Anterior cingulate cortex (tissue), 58 donors: Measurements from ENCODE around the gene ZNF346.
"Not testable (repeated sequence)": the region's sequence is repeated elsewhere in the genome, so short reads cannot be mapped to it uniquely, and the experiment has no call there.

Experiments
- DNase-seq, 58 donors: peaks; one replicate each; lab custom pipeline; 2025; lab: John Stamatoyannopoulos, UW

ZNF346 gene

DNA sequence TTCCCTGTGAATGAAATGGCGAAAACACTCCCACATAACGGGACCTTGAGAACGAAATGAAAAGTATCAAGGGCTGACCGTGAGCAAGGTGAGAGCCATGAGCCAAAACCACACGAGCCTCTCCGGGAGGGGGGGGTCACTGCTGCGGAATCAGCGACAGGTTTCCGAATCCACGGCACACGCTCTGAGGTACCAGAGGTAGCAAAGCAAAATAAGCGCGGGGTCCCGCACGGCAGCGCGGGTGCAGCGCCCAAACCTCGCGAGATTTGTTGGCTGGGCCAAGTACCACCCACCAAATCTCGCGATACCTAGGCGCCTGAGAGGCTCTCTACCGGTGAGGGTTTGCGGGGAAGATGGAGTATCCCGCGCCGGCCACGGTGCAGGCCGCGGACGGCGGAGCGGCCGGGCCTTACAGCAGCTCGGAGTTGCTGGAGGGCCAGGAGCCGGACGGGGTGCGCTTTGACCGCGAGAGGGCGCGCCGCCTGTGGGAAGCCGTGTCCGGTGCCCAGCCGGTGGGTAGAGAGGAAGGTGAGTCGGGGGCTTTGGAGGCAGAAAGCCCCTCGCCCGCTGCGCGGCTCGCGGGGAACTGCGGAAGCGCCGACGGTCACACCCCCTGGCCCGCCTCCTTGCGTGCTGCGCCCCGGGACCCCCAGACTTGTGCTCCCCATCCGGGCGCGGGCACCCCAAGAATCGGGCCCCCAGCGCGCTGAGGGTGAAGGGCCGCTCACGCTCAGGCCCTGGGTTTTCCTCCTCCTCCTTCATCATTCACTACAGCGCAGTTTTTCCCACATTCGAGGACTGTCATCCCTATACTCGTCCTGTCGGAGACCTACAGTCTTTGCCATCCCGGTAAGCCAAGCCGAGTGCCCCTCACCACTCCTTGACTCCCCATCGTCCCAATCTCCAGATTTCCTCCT lies at the start of gene ZNF346:
Gene ZNF346 (plus strand): TSS at position 311 of the 917 bp plus-strand sequence. CDS start 43 bp downstream, at position 354.
- DNase-seq: peak; percentile 26 to 93 (median 77)

DNA sequence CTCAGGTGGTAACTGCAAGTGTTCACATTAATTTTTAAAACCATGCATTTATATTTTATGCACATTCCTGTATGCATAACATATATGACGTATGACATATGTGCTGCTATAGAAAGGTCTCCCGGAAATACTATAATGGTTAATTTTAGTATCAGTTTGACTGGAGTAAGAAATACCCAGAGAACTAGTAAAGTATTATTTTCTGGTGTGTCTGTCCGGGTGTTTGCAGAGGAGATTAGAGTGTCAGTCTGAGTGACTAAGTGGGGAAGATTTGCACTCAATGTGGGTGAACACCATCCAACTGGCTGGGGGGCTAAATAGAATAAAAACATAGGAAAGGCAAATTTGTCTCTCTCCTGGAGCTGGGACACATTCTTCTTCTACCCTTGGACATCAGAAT lies 42.8 kb upstream of the ZNF346 start:
- DNase-seq: no peak

DNA sequence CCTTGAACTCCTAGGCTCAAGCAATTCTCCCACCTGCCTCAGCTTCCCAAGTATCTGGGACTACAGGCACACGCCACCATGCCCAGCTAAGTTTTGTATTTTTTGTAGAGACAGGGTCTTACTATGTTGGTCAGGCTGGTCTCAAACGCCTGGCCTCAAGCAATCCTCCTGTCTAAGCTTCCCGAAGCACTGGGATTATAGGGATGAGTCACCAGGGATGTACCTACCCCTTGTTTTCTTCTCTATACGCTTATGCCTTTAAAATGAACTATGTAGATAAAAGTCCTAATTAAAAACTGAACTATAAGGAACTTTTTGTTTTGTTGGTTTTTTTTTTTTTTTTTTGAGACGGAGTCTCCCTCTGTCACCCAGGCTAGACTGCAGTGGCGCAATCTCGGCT lies 41.7 kb upstream of the ZNF346 start:
- DNase-seq: no peak

DNA sequence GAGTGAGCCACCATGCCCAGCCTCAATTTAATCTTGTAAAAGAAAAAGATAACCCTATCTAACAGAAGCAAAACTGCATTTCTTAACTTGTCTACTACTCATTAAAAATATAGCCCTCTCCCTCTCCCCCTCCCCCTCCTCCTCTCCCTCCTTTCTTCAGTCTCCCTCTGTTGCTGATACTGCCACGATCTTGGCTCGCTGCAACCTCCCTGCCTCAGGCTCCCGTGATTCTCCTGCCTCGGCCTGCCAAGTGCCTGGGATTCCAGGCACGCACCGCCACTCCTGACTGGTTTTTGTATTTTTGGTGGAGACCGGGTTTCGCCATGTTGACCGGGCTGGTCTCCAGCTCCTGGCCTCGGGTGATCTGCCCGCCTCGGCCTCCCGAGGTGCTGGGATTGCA lies 39.4 kb upstream of the ZNF346 start:
- not testable (repeated sequence) for DNase-seq

GRCh38 chr5:176983593-176983992 lies 38.9 kb upstream of the ZNF346 start:
- DNase-seq: not testable (repeated sequence)

DNA sequence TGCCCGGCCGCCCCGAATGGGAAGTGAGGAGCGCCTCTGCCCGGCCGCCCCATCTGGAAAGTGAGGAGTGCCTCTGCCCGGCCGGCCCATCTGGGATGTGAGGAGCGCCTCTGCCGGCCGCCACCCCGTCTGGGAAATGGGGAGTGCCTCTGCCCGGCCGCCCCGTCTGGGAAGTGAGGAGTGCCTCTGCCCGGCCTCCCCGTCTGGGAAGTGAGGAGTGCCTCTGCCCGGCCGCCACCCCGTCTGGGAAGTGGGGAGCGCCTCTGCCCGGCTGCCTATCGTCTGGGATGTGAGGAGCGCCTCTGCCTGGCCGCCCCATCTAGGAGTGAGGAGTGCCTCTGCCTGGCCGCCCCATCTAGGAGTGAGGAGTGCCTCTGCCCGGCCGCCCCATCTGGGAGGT lies 38.3 kb upstream of the ZNF346 start:
- not testable (repeated sequence) for DNase-seq

GRCh38 chr5:176985516-176985915 lies 37.0 kb upstream of the ZNF346 start:
- no peak for DNase-seq

- DNase-seq: no peak
Observed at GRCh38 chr5:176986280-176986679, 36.2 kb upstream of the ZNF346 start.

GRCh38 chr5:176987583-176987982 lies 34.9 kb upstream of the ZNF346 start:
- DNase-seq: no peak

- DNase-seq: not testable (repeated sequence)
Observed at GRCh38 chr5:176993081-176993480, 29.4 kb upstream of the ZNF346 start.

- DNase-seq: peak in 1 of 58 donors; percentile 3
Observed at GRCh38 chr5:176994460-176995121, 27.9 kb upstream of the ZNF346 start.

DNA sequence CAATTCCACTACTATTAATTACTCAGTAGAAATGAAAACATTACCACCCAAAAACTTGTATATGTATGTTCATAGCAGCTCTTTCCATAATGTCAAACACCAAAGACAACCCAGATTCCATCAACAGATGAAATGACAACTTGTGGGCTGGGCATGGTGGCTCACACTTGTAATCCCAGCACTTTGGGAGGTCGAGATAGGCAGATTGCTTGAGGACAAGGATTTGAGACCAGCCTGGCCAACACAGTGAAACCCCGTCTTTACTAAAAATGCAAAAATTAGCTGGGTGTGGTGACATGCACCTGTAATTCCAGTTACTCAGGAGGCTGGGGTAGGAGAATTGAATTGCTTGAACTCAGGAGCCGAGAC lies 27.4 kb upstream of the ZNF346 start:
- no peak for DNase-seq

DNA sequence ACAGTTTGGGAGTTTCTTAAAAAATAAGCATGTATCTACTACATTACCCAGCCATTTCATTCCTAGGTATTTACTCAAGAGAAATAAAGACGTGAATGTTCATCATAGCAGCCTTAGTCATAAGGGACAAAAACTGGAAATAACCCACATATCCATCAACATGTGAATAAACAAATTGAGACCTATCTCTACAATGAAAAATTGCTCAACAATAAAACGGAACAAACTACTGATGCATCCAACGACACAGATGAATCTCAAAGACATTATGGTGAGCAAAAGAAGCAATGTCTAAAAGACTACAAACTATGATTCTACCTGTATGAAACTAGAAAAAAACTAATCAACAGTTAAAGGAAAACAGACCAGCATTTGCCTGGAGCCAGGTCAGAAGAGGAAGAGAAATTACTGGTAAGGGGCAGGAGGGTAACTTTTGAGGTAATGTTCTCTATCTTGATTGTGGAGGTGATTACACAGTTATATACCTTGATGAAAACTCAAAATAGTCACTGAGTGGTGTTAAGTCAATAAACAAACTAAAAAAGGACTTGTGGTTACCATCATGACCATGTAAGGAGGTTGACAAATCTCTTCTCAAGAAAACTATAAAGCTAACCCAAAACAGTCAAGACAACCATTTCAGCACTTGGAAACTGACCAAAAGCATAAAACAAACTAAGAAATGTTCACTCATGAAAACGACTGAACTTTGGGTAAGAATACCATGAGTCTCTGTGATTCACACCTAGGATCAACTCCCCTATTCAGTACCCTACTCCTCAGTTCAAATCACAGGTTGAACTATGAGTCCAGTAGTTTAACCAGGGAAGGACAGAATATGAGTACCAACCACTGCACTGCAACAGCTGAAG lies 26.4 kb upstream of the ZNF346 start:
- DNase-seq: no peak

DNA sequence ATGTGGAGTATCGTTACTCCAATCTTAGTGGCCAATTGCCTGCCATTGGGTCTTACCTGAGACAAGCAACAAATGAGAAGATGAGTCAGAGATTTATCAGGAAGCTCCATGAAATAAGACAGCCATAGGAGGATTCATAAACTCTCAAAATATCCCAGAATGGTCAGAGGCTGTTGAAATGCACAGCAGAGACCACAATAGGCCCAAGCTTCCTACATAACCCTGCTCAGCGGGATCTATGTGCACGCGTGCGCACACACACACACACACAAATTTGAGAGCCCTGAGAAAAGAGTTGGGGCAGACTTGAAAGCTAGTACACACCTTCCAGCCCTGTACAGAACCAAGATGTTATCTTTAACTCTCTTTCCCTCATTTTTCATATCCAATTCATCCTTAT lies 25.7 kb upstream of the ZNF346 start:
- DNase-seq: no peak

- no peak for DNase-seq
Observed at GRCh38 chr5:176998828-176999227, 23.7 kb upstream of the ZNF346 start.

DNA sequence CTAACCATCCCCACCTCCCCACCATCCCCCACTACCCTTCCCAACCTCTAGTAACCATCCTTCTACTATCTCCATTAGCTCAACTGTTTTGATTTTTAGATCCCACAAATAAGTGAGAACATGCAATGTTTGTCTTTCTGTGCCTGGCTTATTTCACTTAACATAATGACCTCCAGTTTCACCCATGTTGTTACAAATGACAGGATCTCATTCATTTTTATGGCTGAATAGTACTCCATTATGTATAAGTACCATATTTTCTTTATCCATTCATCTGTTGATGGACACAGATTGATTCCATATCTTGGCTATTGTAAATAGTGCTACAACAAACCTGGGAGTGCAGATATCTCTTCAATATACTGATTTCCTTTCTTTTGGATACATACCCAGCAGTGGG lies 23.0 kb upstream of the ZNF346 start:
- DNase-seq: not testable (repeated sequence)

DNA sequence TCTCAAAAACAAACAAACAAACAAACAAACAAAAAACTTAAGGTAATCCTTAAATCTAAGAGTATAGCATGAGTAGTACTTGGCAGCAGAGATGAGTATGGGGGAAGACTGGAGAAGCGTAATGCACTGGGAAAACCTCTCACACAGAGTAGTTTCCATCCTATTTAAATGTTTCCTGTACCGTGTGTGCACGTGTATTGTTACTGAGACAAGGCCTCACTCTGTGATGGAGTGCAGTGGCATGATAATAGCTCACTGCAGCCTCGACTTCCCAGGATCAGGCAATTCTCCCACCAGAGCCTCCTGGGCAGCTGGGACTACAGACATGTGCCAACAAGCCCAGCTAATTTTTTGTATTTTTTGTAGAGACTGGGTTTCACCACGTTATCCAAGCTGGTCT lies 18.8 kb upstream of the ZNF346 start:
- DNase-seq: no peak

DNA sequence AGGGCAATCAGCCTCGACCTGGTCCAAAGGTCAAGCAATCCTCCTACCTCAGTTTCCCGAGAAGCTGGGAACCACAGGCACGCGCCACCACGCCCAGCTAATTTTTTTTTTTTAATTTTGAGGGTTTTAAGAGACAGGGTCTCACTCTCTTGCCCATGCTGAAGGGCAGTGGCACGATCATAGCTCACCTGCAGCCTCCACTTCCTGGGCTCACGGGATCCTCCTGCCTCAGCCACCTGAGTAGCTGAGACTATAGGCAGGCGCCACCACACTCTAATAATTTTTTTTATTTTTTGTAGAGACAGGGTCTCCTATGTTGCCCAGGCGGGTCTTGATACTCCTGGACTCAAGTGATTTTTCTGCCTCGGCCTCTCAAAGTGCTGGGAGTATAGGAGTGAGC lies 17.5 kb upstream of the ZNF346 start:
- DNase-seq: no peak

GRCh38 chr5:177005619-177006264 lies 16.8 kb upstream of the ZNF346 start:
- peak in 53 of 58 donors; percentile 20 to 80 (median 57) for DNase-seq

- peak; percentile 38 to 92 (median 81) for DNase-seq
Observed at GRCh38 chr5:177006265-177006972, 16.1 kb upstream of the ZNF346 start, which contains the start of gene UIMC1. Gene UIMC1 (minus strand): TSS chr5:177006779. CDS start chr5:176982615, 24,164 bp downstream.
